ENCODE data around the gene BICRA.
"Not testable (repeated sequence)": the region's sequence is repeated elsewhere in the genome, so short reads cannot be mapped to it uniquely, and the experiment has no call there.

The BICRA gene

GRCh38 chr19:47716270-47716937 lies 107.5 kb downstream of the BICRA start:
- no peak for DNase-seq (ENCODE audit: low read depth)

GRCh38 chr19:47718415-47719046 lies 109.6 kb downstream of the BICRA start:
- not testable (repeated sequence) for DNase-seq (ENCODE audit: low read depth)

DNA sequence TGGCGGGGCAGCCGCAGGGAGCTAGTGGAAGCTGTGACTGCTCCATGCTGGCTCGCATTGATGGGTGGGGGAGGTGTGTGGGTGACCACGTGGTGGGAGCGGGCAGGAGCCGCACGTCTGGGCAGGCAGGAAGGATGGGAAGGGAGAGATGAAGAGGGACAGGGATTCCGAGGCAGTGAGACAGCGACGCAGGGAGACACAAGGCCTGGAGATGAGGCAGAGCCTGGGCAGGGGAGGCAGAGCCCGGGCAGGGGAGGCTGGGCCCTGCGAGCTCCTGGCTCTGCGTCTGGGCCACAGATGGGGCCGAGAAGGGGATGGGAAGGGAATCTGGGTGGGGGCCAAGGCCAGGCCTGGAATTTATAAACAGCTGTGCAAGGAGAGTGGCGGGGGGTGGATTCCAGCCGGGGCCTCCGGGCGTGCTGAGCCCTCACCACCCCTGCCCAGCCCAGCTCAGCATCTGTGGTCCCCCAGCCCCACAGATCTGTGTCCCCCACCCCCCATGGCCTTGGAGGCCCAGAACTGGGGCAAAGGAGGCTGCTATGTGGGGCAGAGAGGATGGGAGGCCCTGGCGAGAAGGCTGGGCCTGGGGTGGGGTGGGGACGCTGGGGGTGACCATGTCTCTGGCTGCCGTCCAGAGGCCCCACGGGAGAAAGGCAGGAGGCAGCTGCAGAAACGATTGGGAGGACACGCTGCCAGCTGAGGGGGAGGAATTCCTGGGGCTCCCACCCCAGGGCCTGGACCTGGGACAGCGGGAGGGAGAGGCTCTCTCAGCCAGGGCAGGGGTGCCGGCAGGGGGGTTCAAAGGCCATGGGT lies 110.3 kb downstream of the BICRA start:
- DNase-seq (ENCODE audit: low read depth) = no peak

GRCh38 chr19:47720669-47721422 lies 111.9 kb downstream of the BICRA start:
- no peak for DNase-seq (ENCODE audit: low read depth)

DNA sequence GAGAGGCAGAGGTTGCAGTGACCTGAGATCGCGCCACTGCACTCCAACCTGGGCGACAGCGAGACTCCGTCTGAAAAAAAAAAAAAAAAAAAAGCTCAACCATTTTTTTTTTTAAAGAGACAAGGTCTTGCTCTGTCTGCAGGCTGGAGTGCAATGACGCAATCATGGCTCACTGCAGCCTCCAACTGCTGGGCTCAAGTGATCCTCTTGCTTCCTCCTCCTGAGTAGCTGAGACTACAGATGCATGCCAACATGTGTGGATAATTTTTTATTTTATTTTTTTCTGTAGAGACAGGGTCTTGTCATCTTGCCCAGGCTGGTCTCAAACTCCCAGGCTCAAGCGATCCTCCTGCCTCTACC lies 114.6 kb downstream of the BICRA start:
- DNase-seq (ENCODE audit: low read depth) = no peak

GRCh38 chr19:47725759-47726401 lies 116.9 kb downstream of the BICRA start:
- DNase-seq (ENCODE audit: low read depth) = no peak

DNA sequence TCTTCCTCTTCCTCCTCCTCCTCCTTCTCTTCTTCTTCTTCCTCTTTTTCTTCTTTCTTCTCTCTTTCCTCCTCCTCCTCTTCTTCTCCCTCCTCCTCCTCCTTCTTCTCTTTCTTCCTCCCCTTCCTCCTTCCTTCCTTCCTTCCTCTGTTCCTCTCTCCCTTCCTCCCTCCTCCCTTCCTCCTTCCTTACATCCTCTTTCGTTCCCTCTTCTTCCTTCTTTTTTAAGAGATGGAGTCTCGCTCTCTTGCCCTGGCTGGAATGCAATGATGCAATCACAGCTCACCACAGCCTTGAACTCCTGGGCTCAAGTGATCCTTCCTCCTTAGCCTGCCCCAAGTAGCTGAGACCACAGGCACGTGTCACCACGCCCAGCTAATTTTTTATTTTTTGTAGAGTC lies 117.5 kb downstream of the BICRA start:
- no peak for DNase-seq (ENCODE audit: low read depth)

DNA sequence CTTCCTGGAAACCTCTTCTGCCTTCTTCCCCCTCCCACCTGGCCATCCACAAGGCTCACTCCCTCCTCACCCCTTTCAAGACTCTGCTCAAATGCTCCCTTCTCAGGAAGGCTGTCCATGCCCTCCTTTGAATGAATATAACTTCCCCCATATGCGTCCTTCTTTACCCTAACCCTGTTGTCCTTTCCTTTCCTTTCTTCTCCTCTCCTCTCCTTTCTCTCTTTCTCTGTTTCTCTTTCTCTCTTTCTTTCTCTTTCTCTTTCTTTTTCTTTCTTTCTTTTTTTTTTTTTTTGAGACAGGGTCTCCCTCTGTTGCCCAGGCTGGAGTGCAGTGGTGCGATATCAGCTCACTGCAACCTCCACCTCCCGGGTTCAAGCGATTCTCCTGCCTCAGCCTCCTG lies 119.4 kb downstream of the BICRA start:
- not testable (repeated sequence) for DNase-seq (ENCODE audit: low read depth)

DNA sequence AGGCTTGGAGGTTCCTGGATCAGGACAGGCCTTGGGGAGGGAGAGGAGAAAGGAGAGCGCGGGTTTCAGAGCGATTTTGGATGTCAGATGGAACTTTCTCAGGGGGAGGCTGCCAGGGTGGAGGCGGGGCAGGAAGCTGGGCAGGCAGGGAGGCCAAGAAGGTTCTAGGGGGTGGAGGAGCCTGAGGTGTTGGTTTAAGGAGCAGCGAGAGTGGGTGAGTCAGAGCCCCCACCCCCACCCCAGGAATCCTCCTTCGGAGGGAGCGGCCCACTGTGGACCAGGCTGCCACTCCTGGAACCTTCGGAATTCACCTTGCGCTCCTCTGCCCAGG lies 120.5 kb downstream of the BICRA start:
- DNase-seq (ENCODE audit: low read depth) = no peak

GRCh38 chr19:47729799-47730520 lies 121.0 kb downstream of the BICRA start:
- no peak for DNase-seq (ENCODE audit: low read depth)

DNA sequence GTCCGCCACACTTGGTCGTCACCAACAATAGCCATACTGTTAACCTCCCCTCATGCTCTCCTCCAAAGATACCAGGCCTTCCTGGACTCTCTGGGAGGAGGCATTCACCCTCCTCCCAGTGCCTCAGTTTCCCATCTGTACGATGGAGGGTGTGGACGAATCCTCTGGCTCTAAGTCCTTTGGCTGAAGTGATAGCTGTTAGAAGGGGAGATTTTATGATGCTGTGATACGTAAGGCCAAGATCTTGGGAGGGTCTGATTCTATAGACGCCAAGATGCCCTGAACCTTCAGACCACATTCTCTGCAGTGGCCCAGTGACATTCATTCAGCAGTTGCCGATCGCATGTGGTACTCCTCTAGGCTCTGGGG lies 121.6 kb downstream of the BICRA start:
- no peak for DNase-seq (ENCODE audit: low read depth)

DNA sequence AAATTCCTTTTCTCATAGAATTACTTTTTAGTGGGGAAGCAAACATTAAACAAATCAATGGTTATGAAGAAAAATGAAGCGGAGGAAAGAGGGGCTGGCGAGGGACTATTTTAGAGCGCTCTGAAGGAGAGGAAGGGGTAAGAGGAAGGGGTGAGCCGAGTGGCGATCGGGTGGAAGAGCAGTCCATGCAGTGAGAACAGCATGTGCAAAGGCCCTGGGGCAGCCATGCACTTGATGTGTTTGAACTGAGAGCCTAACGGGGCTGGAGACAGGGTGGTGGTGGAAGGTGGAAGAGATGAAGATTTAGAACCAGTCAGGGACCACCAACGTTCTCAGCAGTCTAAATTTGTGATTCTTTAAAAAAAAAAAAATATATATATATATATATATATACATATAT lies 122.0 kb downstream of the BICRA start:
- DNase-seq (ENCODE audit: low read depth) = no peak

- no peak for DNase-seq (ENCODE audit: low read depth)
These were observed 126.2 kb downstream of the BICRA start for GRCh38 chr19:47735131-47735530.

DNA sequence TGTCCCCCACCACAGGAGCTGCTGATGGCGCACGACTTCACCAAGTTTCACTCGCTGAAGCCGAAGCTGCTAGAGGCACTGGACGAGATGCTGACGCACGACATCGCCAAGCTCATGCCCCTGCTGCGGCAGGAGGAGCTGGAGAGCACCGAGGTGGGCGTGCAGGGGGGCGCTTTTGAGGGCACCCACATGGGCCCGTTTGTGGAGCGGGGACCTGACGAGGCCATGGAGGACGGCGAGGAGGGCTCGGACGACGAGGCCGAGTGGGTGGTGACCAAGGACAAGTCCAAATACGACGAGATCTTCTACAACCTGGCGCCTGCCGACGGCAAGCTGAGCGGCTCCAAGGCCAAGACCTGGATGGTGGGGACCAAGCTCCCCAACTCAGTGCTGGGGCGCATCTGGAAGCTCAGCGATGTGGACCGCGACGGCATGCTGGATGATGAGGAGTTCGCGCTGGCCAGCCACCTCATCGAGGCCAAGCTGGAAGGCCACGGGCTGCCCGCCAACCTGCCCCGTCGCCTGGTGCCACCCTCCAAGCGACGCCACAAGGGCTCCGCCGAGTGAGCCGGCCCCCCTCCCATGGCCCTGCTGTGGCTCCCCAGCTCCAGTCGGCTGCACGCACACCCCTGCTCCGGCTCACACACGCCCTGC lies 132.1 kb downstream of the BICRA start:
- DNase-seq (ENCODE audit: low read depth) = no peak

DNA sequence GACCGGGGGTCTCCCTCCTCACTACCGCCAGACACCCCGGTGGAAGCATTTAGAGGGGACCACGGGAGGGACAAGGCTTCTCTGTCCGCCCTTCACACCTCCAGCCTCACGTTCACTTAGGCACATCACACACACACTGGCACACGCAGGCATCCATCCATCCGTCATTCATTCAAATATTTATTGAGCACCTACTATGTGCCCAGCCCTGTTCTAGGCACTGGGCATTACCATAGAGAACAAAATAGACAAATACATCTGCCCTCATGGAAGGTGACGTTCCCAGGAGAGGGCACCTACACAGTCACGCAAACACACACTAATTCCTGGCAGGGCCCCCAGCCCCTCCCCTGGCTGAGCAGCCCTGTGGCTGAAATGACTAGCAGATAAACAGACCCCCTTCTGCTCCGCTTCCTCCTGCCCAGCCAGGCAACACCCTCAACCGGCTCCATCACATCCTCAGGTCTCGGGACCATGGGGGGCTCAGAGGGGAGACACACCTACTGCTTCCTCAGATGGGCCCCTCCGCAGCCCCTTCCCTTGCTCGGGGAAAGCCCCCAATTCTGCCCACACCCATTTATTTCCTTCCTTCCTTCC lies 132.7 kb downstream of the BICRA start:
- no peak for DNase-seq (ENCODE audit: low read depth)

GRCh38 chr19:47742634-47743033 lies 133.7 kb downstream of the BICRA start:
- DNase-seq (ENCODE audit: low read depth) = no peak

DNA sequence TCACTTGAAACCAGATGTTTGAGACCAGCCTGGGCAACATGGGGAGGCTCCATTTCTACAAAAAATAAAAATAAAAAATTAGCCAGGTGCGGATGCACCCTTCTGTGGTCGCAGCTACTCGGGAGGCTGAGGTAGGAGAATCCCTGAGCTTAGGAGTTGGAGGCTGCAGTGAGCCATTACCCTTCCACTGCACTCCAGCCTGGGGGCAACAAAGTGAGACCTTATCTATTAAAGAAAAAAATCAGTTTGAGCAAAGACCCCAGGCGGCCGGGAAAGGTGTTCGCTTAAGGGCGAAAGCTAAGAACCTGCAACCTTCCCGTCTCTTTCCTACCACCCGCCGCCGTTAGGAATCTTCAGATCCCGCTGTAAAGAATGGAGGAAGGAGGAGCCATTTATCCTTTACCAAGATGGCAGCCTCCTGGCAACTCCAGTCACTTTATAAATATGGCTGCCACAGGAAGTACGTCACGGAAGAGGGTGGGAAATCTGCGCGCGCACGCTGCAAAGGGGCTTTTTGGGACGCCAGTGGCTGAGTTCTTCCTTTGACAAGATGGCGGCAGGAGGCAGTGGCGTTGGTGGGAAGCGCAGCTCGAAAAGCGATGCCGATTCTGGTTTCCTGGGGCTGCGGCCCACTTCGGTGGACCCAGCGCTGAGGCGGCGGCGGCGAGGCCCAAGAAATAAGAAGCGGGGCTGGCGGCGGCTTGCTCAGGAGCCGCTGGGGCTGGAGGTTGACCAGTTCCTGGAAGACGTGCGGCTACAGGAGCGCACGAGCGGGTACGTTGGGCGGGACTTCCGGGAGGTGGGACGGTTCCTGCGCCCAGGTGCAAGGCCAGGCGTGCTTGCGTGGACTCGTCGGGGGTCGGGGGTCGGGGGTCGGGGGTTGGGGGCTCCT lies 136.3 kb downstream of the BICRA start, which contains the start of gene NOP53:
TSS of gene NOP53 (plus strand) at position 537 of the 892 bp plus-strand sequence. CDS start at position 551, 14 bp downstream.
- DNase-seq (ENCODE audit: low read depth) = peak; percentile 95

DNA sequence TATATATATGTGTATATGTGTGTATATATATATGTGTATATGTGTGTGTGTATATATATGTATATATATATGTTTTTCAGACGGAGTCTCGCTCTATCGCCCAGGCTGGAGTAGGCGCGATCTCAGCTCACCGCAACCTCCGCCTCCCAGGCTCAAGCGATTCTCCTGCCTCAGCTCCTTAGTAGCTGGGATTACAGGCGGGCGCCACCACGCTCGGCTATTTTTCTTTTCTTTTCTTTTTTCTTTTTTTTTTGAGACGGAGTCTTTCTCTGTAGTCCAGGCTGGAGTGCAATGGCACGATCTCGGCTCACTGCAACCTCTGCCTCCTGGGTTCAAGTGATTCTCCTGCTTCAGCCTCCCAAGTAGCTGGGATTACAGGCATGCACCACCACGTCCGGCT lies 137.2 kb downstream of the BICRA start:
- not testable (repeated sequence) for DNase-seq (ENCODE audit: low read depth)

GRCh38 chr19:47749326-47749725 lies 140.4 kb downstream of the BICRA start:
- DNase-seq (ENCODE audit: low read depth) = no peak

All from activated T-helper 9 cell treated with anti-CD3 and anti-CD28 coated beads, Interleukin-2, amount 50 U/mL, for 16 hours (primary cell).